ENCODE measurements around the gene SPRED3.

DNA sequence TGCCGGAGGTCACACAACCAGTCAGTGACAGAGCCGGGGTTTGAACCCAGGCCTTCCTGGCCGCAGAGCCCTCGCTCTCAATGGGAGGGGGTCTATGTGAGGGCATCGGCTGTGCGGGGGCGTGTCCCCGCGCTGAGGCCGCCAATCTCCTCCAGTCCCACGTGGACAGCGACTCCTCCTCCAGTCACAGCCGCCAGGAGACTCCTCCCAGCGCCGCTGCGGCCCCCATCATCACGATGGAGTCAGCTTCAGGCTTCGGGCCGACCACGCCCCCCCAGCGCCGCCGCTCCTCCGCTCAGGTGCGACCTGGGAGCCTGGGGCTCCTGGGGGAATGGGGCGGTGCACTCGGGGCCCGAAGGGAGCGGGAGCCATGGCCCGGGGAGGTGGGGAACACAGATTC lies 6.0 kb downstream of the SPRED3 start:
- TF ChIP-seq, protein P1, sequence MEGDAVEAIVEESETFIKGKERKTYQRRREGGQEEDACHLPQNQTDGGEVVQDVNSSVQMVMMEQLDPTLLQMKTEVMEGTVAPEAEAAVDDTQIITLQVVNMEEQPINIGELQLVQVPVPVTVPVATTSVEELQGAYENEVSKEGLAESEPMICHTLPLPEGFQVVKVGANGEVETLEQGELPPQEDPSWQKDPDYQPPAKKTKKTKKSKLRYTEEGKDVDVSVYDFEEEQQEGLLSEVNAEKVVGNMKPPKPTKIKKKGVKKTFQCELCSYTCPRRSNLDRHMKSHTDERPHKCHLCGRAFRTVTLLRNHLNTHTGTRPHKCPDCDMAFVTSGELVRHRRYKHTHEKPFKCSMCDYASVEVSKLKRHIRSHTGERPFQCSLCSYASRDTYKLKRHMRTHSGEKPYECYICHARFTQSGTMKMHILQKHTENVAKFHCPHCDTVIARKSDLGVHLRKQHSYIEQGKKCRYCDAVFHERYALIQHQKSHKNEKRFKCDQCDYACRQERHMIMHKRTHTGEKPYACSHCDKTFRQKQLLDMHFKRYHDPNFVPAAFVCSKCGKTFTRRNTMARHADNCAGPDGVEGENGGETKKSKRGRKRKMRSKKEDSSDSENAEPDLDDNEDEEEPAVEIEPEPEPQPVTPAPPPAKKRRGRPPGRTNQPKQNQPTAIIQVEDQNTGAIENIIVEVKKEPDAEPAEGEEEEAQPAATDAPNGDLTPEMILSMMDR (IDR thresholded peaks at IDR 0.05), result no peak
- TF ChIP-seq POLR2A (IDR thresholded peaks at IDR 0.05) (no peak), EP300 (IDR thresholded peaks at IDR 0.05; ENCODE audit: low read depth) (no peak)

All from transverse colon (tissue), 3 donors.